Stimulated activated CD8-positive, alpha-beta memory T cell treated with anti-CD3 and anti-CD28 coated beads, Interleukin-7, amount 100 ng/mL, for 4 hours (primary cell): Measurements from ENCODE around the gene MCHR1.
"Not testable (repeated sequence)": the region's sequence is repeated elsewhere in the genome, so short reads cannot be mapped to it uniquely, and the experiment has no call there.

Experiments used
- DNase-seq, 2 donors: peaks; one replicate each; pipeline ENCODE4 v3.0.0-alpha.2; 2020; ENCODE audit warnings: low read depth in 2 of 2

The MCHR1 gene

GRCh38 chr22:40679249-40679963, at the start of gene MCHR1:
TSS of gene MCHR1 (plus strand) at chr22:40679484. CDS start at chr22:40679653, 169 bp downstream.
- DNase-seq = no peak

- no peak for DNase-seq
These were observed 47.4 kb upstream of the MCHR1 start for GRCh38 chr22:40631925-40632324.

- DNase-seq = no peak
These were observed 46.2 kb upstream of the MCHR1 start for GRCh38 chr22:40633036-40633435.

- no peak for DNase-seq
These were observed 45.0 kb upstream of the MCHR1 start for GRCh38 chr22:40634119-40634903.

GRCh38 chr22:40635043-40635939, 44.0 kb upstream of the MCHR1 start:
- no peak for DNase-seq

- peak in 1 of 2 donors; percentile 5 for DNase-seq
These were observed 43.3 kb upstream of the MCHR1 start for GRCh38 chr22:40635940-40636379.

- peak; percentile 99 to 100 for DNase-seq
These were observed 42.7 kb upstream of the MCHR1 start, which contains the start of gene MRTFA for GRCh38 chr22:40636380-40637182. TSS of gene MRTFA (minus strand) at chr22:40636719.

GRCh38 chr22:40637183-40638150, 41.8 kb upstream of the MCHR1 start:
- peak; percentile 42 to 47 for DNase-seq

GRCh38 chr22:40638261-40638660, 41.0 kb upstream of the MCHR1 start:
- no peak for DNase-seq

- DNase-seq = no peak
These were observed 38.0 kb upstream of the MCHR1 start for GRCh38 chr22:40641269-40641668.

GRCh38 chr22:40642316-40642715, 37.0 kb upstream of the MCHR1 start:
- DNase-seq = no peak

- DNase-seq = no peak
These were observed 33.6 kb upstream of the MCHR1 start for GRCh38 chr22:40645579-40646197.

GRCh38 chr22:40648386-40648785, 30.9 kb upstream of the MCHR1 start:
- DNase-seq = no peak

- DNase-seq = no peak
These were observed 28.2 kb upstream of the MCHR1 start for GRCh38 chr22:40651057-40651456.

GRCh38 chr22:40651563-40652501, 27.5 kb upstream of the MCHR1 start:
- peak; percentile 78 to 84 for DNase-seq

GRCh38 chr22:40653361-40653760, 25.9 kb upstream of the MCHR1 start:
- no peak for DNase-seq

- no peak for DNase-seq
These were observed 24.6 kb upstream of the MCHR1 start for GRCh38 chr22:40654522-40655167.

- DNase-seq = not testable (repeated sequence)
These were observed 23.3 kb upstream of the MCHR1 start for GRCh38 chr22:40655941-40656340.
